Measurements from ENCODE around the gene UBD.

GRCh38 chr6:29537714-29538403 is 21.7 kb downstream of the UBD start:
- no peak for TF ChIP-seq CTCF (IDR thresholded peaks at IDR 0.05; ENCODE audit: poor library complexity)
- TF ChIP-seq EZH2 (IDR thresholded peaks at IDR 0.05; ENCODE audit: borderline replicate concordance): no peak

Measured in hepatocyte (in vitro differentiated cells).